Heart right ventricle (tissue), 16 donors: ENCODE measurements around the gene TSPAN18. TPM values are rescaled to one million over a fixed set of nuclear protein-coding genes. Genes with fewer than 3 reads are reported as not detected.

Source experiments
- ATAC-seq, 8 donors: fragments of 200-7000 bp; cut with Tn5 transposase; one replicate each; pipeline ENCODE4 v1.9.1; 2020; ENCODE audit warnings: mild to moderate bottlenecking in 8 of 8, moderate library complexity in 8 of 8, moderate number of reproducible peaks in 1 of 8
- DNase-seq, 2 donors: peaks; one replicate each; pipeline ENCODE4 v3.0.0-alpha.2; 2020
- H3K27ac ChIP-seq, 10 donors: fragments of 200-600 bp; sonication (generic) in 2 of 10; one replicate each; pipeline versions ENCODE4 v1.5.0 to v1.8.0; 2020 to 2022; ENCODE audit warnings: mild to moderate bottlenecking in 3 of 10
- H3K27me3 ChIP-seq, 7 donors: fragments of 200-600 bp; one replicate each; pipeline ENCODE4 v1.8.0; 2021 to 2022; ENCODE audit warnings: mild to moderate bottlenecking in 2 of 7
- H3K36me3 ChIP-seq, 9 donors: fragments of 200-600 bp; sonication (generic) in 1 of 9; one replicate each; pipeline versions ENCODE4 v1.5.0 to v1.8.0; 2020 to 2022; ENCODE audit warnings: mild to moderate bottlenecking in 2 of 9
- H3K4me1 ChIP-seq, 9 donors: fragments of 200-600 bp; sonication (generic) in 1 of 9; one replicate each; pipeline versions ENCODE4 v1.5.0 to v1.8.0; 2020 to 2022; ENCODE audit warnings: mild to moderate bottlenecking in 4 of 9
- H3K4me3 ChIP-seq, 10 donors: fragments of 200-600 bp; sonication (generic) in 2 of 10; one replicate each; pipeline versions ENCODE4 v1.5.0 to v1.8.0; 2020 to 2022; ENCODE audit warnings: mild to moderate bottlenecking in 7 of 10, moderate library complexity in 2 of 10
- H3K9me3 ChIP-seq, 11 donors: fragments of 200-600 bp in 10 of 11; sonication (generic) in 2 of 11; one replicate each; pipeline versions ENCODE4 v1.5.0 to v1.8.0; 2013 to 2022; ENCODE audit warnings: mild to moderate bottlenecking in 2 of 11, control low read depth in 1 of 11, moderate library complexity in 1 of 11
- WGBS, 2 donors: extraction: QIAGEN DNeasy Blood & Tissue Kit; methylation state at CpG; one replicate each; pipeline ENCODE4 v1.1.7; 2013; ENCODE audit warnings: inconsistent platforms in 1 of 2; 5-methylcytosine and 5-hydroxymethylcytosine counted together
- intact Hi-C, 10 donors: fragments of 100-400 bp; cut with DNase I; formaldehyde crosslinking; loops; one replicate each; pipeline versions ENCODE4 v1.11.1 to v1.14.2; 2022
- polyA plus RNA-seq, 2 donors: library from polyadenylated mRNA; stranded (reverse); fragments of 200-250 nt; gene quantifications; one replicate each; pipeline ENCODE4 v1.2.3, GENCODE V29; 2013
- total RNA-seq, 10 donors: library from RNA; stranded (reverse); fragmentation: NEBNext Ultra II Directional in 3 of 10; extraction: Animal tissue kit (Norgen Biotek cat#: 25700) in 3 of 10; gene quantifications; one replicate each; pipeline versions ENCODE4 v1.2.1 to v1.2.4, GENCODE V29; 2021 to 2023
- TF ChIP-seq, protein P1 (sequence below), 9 donors: fragments of 200-600 bp; sonication (generic) in 2 of 9; IDR thresholded peaks; one replicate each; pipeline versions ENCODE4 v1.5.0 to v1.8.0; 2021 to 2022; ENCODE audit warnings: antibody characterized with exemption in 9 of 9, mild to moderate bottlenecking in 5 of 9, moderate library complexity in 1 of 9
- donor health status: Arrhythmogenic right ventricular cardiomyopathy.
- donor health status: ischemic (EF 13 %, LVEDD 7.1; RV severe dilation, severe dysfunction).
- donor health status: healthy with polysubstance abuse.
- donor health status: DM: no; HTN: yes; CAD: no.
- donor health status: DM: no; HTN: no; CAD: no.
- donor health status: ischemic (EF 25% LVEDD 6.9; RV normal size, moderate dysfunction).
- donor health status: ischemic (EF 25% LVEDD 5.7; RV mildly dilated, moderate dysfunction).
- donor health status: healthy.
- donor health status: DM: yes; HTN: yes; CAD: no.
- donor health status: Ischemic cardiomyopathy.
- donor health status: ischemic (EF 35%, LVEDD 5.7; RV mildly dilated, moderate dysfunction).
- donor health status: nonischemic (EF 11% LVEDD 7.7; RV severe dilation, severe dysfunction).
- donor health status: DM: yes; HTN: yes; CAD: no.
- donor health status: PGD.
- donor health status: ischemic (EF 29% LVEDD 5.4; RV normal size, mild dysfunction).
- donor health status: nonischemic (EF 23%, LVEDD 6.1; RV moderate dilation, normal function).

The TSPAN18 gene
- total and polyA plus RNA-seq, 12 donors = 37.7 to 140 (median 92.9) TPM

DNA sequence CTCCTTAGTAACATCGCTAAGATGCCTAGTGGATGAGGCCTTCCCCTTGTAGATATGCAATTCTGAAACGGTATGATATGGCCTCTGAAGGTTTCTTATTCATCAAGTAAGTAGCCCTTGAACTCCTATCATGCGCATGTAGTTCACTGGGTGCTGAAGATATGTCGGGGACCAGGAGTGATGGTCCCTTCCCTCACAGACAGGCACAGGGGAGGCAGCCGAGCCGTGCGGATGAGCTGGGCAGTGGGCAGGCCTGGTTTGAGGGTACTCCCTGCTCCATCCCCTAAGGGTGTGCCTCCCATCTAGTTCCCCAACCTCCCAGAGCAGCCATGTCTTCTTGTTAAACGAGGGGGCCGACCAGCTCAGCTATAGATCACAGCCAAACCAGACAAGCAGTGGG is 183.8 kb downstream of the TSPAN18 start:
- DNase-seq (no peak), ATAC-seq (peak in 1 of 8 donors; percentile 10)
- 85 to 90% methylated on average over 9 of the region's 9 CpGs for WGBS, 2 donors
- no peak overlapping the region for H3K4me3 ChIP-seq
- intact Hi-C loops = loop anchor here in 9 of 10 donors (2.0 to 10.0 kb wide), 9 partner anchors 182 to 358 kb away; partner anchors contain the start of genes TSPAN18 (in 7 of the 9) and CD82 (in 1 of the 9)
- H3K27me3 ChIP-seq = no peaks in the 10 kb centered on the region
- no peaks in the 10 kb centered on the region for H3K9me3 ChIP-seq
- TF ChIP-seq, protein P1, sequence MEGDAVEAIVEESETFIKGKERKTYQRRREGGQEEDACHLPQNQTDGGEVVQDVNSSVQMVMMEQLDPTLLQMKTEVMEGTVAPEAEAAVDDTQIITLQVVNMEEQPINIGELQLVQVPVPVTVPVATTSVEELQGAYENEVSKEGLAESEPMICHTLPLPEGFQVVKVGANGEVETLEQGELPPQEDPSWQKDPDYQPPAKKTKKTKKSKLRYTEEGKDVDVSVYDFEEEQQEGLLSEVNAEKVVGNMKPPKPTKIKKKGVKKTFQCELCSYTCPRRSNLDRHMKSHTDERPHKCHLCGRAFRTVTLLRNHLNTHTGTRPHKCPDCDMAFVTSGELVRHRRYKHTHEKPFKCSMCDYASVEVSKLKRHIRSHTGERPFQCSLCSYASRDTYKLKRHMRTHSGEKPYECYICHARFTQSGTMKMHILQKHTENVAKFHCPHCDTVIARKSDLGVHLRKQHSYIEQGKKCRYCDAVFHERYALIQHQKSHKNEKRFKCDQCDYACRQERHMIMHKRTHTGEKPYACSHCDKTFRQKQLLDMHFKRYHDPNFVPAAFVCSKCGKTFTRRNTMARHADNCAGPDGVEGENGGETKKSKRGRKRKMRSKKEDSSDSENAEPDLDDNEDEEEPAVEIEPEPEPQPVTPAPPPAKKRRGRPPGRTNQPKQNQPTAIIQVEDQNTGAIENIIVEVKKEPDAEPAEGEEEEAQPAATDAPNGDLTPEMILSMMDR (IDR thresholded peaks at IDR 0.05) = no peak
- peaks cover 10 to 67% (median 32%) of the 10 kb centered on the region in 9 donors for H3K4me1 ChIP-seq
- peaks cover 0 to 60% (median 0%) of the 10 kb centered on the region in 9 donors for H3K36me3 ChIP-seq
- H3K27ac ChIP-seq = peak overlapping the region in 6 of 10 donors; percentile 19 to 62 (median 34)

DNA sequence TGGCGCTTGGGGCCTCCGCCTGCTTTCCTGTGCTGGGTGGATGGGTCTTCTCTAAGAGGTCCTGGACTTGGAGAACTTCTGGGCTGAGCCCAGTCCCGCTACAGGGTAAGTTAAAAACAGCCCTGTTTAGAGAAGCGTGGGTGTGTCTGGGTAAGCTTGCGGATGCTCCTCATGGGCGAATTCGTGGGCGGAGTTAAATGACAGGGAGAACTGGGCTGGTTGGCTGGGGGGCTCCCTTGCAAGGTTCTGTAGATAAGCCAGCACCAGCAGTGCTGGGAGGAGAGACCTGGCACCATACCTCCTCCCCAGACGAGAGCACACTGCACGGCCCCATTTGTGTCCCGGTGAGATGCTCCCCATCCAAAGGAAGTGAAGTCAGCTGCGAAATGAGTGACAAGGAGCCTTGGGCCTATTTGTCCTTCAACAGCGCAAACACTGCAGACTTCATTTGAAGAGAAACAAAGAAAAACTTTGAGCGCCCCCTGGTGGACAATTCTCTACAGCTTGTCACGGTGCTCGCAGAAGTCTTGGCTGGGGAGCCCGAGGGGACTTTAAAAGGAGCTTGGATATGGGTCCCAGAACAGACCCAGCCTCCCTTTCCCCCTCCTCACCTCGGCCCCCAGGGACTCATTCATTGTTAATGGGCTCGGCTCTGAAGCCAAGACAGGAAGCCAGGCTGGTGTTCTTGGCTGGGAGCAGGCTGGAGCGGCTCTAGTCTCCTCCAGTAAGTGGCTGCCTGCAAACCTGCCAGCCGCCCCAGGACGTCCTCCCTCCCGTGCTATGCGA is 184.5 kb downstream of the TSPAN18 start:
- Histone ChIP-seq H3K36me3 (peaks cover 0 to 64% (median 0%) of the 10 kb centered on the region in 9 donors), H3K4me1 (peaks cover 10 to 68% (median 37%) of the 10 kb centered on the region in 9 donors), H3K9me3 (no peaks in the 10 kb centered on the region), H3K27me3 (no peaks in the 10 kb centered on the region), H3K4me3 (peak overlapping the region in 3 of 10 donors; percentile 2 to 19 (median 10)), H3K27ac (peak overlapping the region in 8 of 10 donors; percentile 6 to 62 (median 30))
- intact Hi-C loops = loop anchor here (1.0 to 10.0 kb wide), 10 partner anchors 182 to 358 kb away; partner anchors contain the start of genes TSPAN18 (in 7 of the 10) and CD82 (in 1 of the 10)
- peak; percentile 67 to 95 for DNase-seq
- 23 to 27% methylated on average over 24 of the region's 24 CpGs for WGBS, 2 donors
- peak; percentile 73 to 93 (median 82) for ATAC-seq
- TF ChIP-seq, protein P1 (IDR thresholded peaks at IDR 0.05) = peak; percentile 83 to 95 (median 91)

DNA sequence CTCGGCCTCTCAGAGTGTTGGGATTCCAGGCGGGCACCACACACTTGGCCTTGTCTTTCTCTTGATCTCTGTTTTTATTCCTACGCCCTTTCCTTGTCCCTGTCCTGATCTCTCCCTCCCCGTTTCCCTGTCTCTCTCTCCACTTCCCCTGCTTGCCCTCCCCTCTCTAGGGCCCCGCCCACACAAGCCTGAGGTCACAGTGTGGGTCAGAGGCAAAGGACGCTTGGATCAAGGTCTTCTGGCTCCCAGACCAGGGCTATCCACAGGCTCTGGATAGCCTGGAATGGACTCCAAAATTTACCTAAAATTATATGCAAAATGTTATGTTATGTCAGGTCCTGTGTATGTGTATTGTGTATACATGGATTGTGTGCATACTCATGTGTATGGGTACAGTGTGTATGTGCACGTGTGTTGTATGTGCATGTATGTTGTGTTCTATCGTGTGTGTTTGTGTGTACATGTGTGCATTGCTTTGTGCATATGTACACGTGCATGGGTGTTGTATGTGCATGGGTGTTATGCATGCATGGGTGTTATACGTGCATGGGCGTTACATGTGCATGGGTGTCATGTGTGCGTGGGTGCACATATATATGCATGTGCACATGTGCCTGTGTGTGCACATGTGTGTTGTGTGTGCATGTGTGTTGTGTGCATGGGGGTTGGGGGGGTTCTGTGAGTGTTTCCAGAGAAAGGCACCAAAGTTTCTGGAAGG is 185.7 kb downstream of the TSPAN18 start:
- DNase-seq (peak in 1 of 2 donors; percentile 48), ATAC-seq (peak in 3 of 8 donors; percentile 18 to 34 (median 19))
- Histone ChIP-seq H3K36me3 (peaks cover 0 to 58% (median 0%) of the 10 kb centered on the region in 9 donors), H3K27ac (peak overlapping the region in 6 of 10 donors; percentile 6 to 62 (median 35)), H3K4me1 (peaks cover 10 to 80% (median 47%) of the 10 kb centered on the region in 9 donors), H3K4me3 (peak overlapping the region in 1 of 10 donors; percentile 2), H3K9me3 (no peaks in the 10 kb centered on the region), H3K27me3 (no peaks in the 10 kb centered on the region)
- TF ChIP-seq, protein P1 (IDR thresholded peaks at IDR 0.05) = no peak
- intact Hi-C loops = loop anchor here in 9 of 10 donors (2.0 to 10.0 kb wide), 7 partner anchors 185 to 358 kb away; partner anchors contain the start of genes TSPAN18 (in 7 of the 9) and CD82 (in 1 of the 9)
- 65 to 74% methylated on average over 12 of the region's 12 CpGs for WGBS, 2 donors

DNA sequence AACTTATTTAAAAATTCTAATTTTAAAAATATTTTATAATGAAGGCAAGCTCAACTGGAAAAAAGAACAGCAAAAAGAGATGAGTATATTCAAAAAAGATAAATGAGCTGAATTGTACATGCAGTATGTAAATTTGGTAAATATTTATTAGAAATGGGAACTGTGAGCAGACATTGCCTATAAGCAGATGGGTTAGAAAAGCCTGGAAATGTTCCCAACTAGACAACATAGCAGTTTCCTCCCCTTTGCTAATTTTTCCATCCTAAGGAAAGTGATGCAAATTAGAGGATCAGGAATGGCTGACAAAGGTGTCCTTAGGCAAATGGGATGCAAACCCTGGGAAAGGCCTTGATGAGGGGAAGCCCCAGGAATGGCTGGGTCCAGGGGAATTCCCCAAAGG is 186.7 kb downstream of the TSPAN18 start:
- no peak for ATAC-seq
- no peaks in the 10 kb centered on the region for H3K9me3 ChIP-seq
- H3K4me1 ChIP-seq = peaks cover 10 to 81% (median 47%) of the 10 kb centered on the region in 9 donors
- no peaks in the 10 kb centered on the region for H3K27me3 ChIP-seq
- DNase-seq = no peak
- intact Hi-C loops = loop anchor here in 9 of 10 donors (2.0 to 10.0 kb wide), 7 partner anchors 186 to 359 kb away; partner anchors contain the start of genes TSPAN18 (in 7 of the 9) and CD82 (in 1 of the 9)
- H3K4me3 ChIP-seq = no peak overlapping the region
- TF ChIP-seq, protein P1 (IDR thresholded peaks at IDR 0.05) = no peak
- H3K27ac ChIP-seq = no peak overlapping the region
- H3K36me3 ChIP-seq = peaks cover 0 to 56% (median 0%) of the 10 kb centered on the region in 9 donors
